HEK293 (cell line): Measurements from ENCODE around the gene DPYSL3.

Experiments used
- CTCF ChIA-PET: fragments of 350-600 bp; formaldehyde crosslinking; extraction: SDS; loops from one replicate; lab custom pipeline; 2021; ENCODE audit warnings: antibody characterized with exemption; lab: Yijun Ruan, JAX
- POLR2A ChIA-PET: fragments of 300-600 bp; formaldehyde crosslinking; extraction: SDS; loops from one replicate; lab custom pipeline; 2020; ENCODE audit warnings: antibody characterized with exemption, inconsistent platforms; lab: Yijun Ruan, JAX
- H3K27ac ChIP-seq: fragments of 200-500 bp; sonication (Bioruptor generic); 2 replicates; pipeline ENCODE4 v1.5.1; 2014; ENCODE audit warnings: low read depth, low read length, control low read depth, inconsistent platforms; ENCODE audit errors: extremely low read depth
- H3K36me3 ChIP-seq, 2 experiments: fragments of 200-500 bp in 1 of 2; sonication (Bioruptor generic) in 1 of 2; 1 replicate in 1 of 2; 2 replicates in 1 of 2; pipeline ENCODE4 v1.5.1; 2014 to 2017; ENCODE audit warnings: inconsistent platforms in 2 of 2, low read length in 2 of 2; ENCODE audit not compliant: control insufficient read depth in 2 of 2, insufficient read depth in 1 of 2
- H3K4me1 ChIP-seq: fragments of 200-500 bp; sonication (Bioruptor generic); 2 replicates; pipeline ENCODE4 v1.5.1; 2014; ENCODE audit warnings: mild to moderate bottlenecking, low read length, inconsistent platforms; ENCODE audit not compliant: control insufficient read depth, insufficient read depth
- H3K4me3 ChIP-seq: 2 replicates; pipeline ENCODE4 v1.5.1; 2011; ENCODE audit warnings: low read depth, mild to moderate bottlenecking, control low read depth, low read length, moderate library complexity
- H3K9me3 ChIP-seq: fragments of 200-500 bp; sonication (Bioruptor generic); 2 replicates; pipeline ENCODE4 v1.5.1; 2014; ENCODE audit warnings: low read depth, low read length, inconsistent platforms; ENCODE audit not compliant: control insufficient read depth, insufficient read depth
- GLI4 ChIP-seq: fragments of 450-650 bp; formaldehyde crosslinking; IDR thresholded peaks from 2 replicates; pipeline ENCODE4 v1.5.1; 2016; ENCODE audit warnings: missing biosample characterization, missing genetic modification characterization
- GLIS1 ChIP-seq: fragments of 450-650 bp; formaldehyde crosslinking; IDR thresholded peaks from 2 replicates; pipeline ENCODE4 v1.5.1; 2016; ENCODE audit warnings: missing biosample characterization, missing genetic modification characterization
- HOXD13 ChIP-seq: sonication (generic); formaldehyde crosslinking; IDR thresholded peaks from 2 replicates; pipeline ENCODE4 v1.8.0; 2022; ENCODE audit warnings: missing genetic modification reagents, borderline replicate concordance
- KLF1 ChIP-seq: fragments of 450-650 bp; formaldehyde crosslinking; IDR thresholded peaks from 2 replicates; pipeline ENCODE4 v1.5.1; 2016; ENCODE audit warnings: missing biosample characterization, missing genetic modification characterization
- MZF1 ChIP-seq: fragments of 450-650 bp; formaldehyde crosslinking; IDR thresholded peaks from 2 replicates; pipeline ENCODE4 v1.5.1; 2017; ENCODE audit warnings: missing biosample characterization, missing genetic modification characterization, borderline replicate concordance
- PRDM1 ChIP-seq: fragments of 450-650 bp; formaldehyde crosslinking; IDR thresholded peaks from 2 replicates; pipeline ENCODE4; 2016; ENCODE audit warnings: missing biosample characterization, missing genetic modification characterization
- SCRT2 ChIP-seq: fragments of 450-650 bp; formaldehyde crosslinking; IDR thresholded peaks from 2 replicates; pipeline ENCODE4 v1.5.1; 2016; ENCODE audit warnings: missing biosample characterization, missing genetic modification characterization
- TRIM28 ChIP-seq: IDR thresholded peaks from 2 replicates; pipeline ENCODE4 v1.6.1; 2011; ENCODE audit warnings: low read length, control low read depth, borderline replicate concordance
- ZFP37 ChIP-seq: fragments of 450-650 bp; formaldehyde crosslinking; IDR thresholded peaks from 2 replicates; pipeline ENCODE4 v1.5.1; 2016; ENCODE audit warnings: missing biosample characterization, missing genetic modification characterization
- ZNF114 ChIP-seq: fragments of 450-650 bp; formaldehyde crosslinking; IDR thresholded peaks from 2 replicates; pipeline ENCODE4 v1.5.0; 2017; ENCODE audit warnings: missing biosample characterization, missing genetic modification characterization
- ZNF132 ChIP-seq: fragments of 450-650 bp; formaldehyde crosslinking; IDR thresholded peaks from 2 replicates; pipeline ENCODE4 v1.5.1; 2017; ENCODE audit warnings: missing biosample characterization, missing genetic modification characterization, borderline replicate concordance
- ZNF184 ChIP-seq: fragments of 450-650 bp; IDR thresholded peaks from 2 replicates; pipeline ENCODE4 v1.5.1; 2018; ENCODE audit warnings: missing biosample characterization, mild to moderate bottlenecking, missing genetic modification characterization
- ZNF19 ChIP-seq: fragments of 450-650 bp; formaldehyde crosslinking; IDR thresholded peaks from 2 replicates; pipeline ENCODE4; 2016; ENCODE audit warnings: missing biosample characterization, missing genetic modification characterization, low read depth
- ZNF202 ChIP-seq: fragments of 450-650 bp; formaldehyde crosslinking; IDR thresholded peaks from 2 replicates; pipeline ENCODE4 v1.5.1; 2016; ENCODE audit warnings: missing biosample characterization, missing genetic modification characterization, borderline replicate concordance
- ZNF211 ChIP-seq: fragments of 450-650 bp; formaldehyde crosslinking; IDR thresholded peaks from 2 replicates; pipeline ENCODE4 v1.5.1; 2016; ENCODE audit warnings: low read depth, missing biosample characterization, missing genetic modification characterization
- ZNF221 ChIP-seq: fragments of 450-650 bp; formaldehyde crosslinking; IDR thresholded peaks from 2 replicates; pipeline ENCODE4 v1.5.1; 2017; ENCODE audit warnings: missing biosample characterization, missing genetic modification characterization, borderline replicate concordance
- ZNF239 ChIP-seq: fragments of 450-650 bp; formaldehyde crosslinking; IDR thresholded peaks from 2 replicates; pipeline ENCODE4 v1.5.1; 2016; ENCODE audit warnings: missing biosample characterization, missing genetic modification characterization
- ZNF24 ChIP-seq: fragments of 450-650 bp; formaldehyde crosslinking; IDR thresholded peaks from 2 replicates; pipeline ENCODE4 v1.5.1; 2016; ENCODE audit warnings: missing biosample characterization, missing genetic modification characterization
- ZNF248 ChIP-seq: fragments of 450-650 bp; formaldehyde crosslinking; IDR thresholded peaks from 2 replicates; pipeline ENCODE4 v1.5.1; 2017; ENCODE audit warnings: missing biosample characterization, missing genetic modification characterization
- ZNF274 ChIP-seq, 2 experiments: fragments of 200-500 bp in 1 of 2; fragments of 450-650 bp in 1 of 2; sonication (Bioruptor generic) in 1 of 2; formaldehyde crosslinking in 1 of 2; IDR thresholded peaks; 2 replicates each; pipeline versions ENCODE4 v1.5.1 to v1.6.1; 2014 to 2016; ENCODE audit warnings: borderline replicate concordance in 1 of 2, inconsistent platforms in 1 of 2, low read length in 1 of 2, missing biosample characterization in 1 of 2, missing genetic modification characterization in 1 of 2
- ZNF335 ChIP-seq: fragments of 450-650 bp; formaldehyde crosslinking; conservative IDR thresholded peaks from 2 replicates; pipeline ENCODE4 v1.5.1; 2016; ENCODE audit warnings: missing biosample characterization, missing genetic modification characterization
- ZNF354C ChIP-seq: fragments of 450-650 bp; formaldehyde crosslinking; IDR thresholded peaks from 2 replicates; pipeline ENCODE4 v1.5.1; 2016; ENCODE audit warnings: missing biosample characterization, missing genetic modification characterization, low read depth, borderline replicate concordance
- ZNF473 ChIP-seq: fragments of 450-650 bp; formaldehyde crosslinking; IDR thresholded peaks from 2 replicates; pipeline ENCODE4 v1.5.1; 2017; ENCODE audit warnings: missing biosample characterization, missing genetic modification characterization
- ZNF529 ChIP-seq: fragments of 450-650 bp; formaldehyde crosslinking; IDR thresholded peaks from 2 replicates; pipeline ENCODE4 v1.5.1; 2017; ENCODE audit warnings: missing genetic modification characterization, missing biosample characterization; ENCODE audit not compliant: insufficient replicate concordance
- ZNF548 ChIP-seq: fragments of 450-650 bp; formaldehyde crosslinking; IDR thresholded peaks from 2 replicates; pipeline ENCODE4 v1.5.1; 2016; ENCODE audit warnings: missing biosample characterization, missing genetic modification characterization
- ZNF654 ChIP-seq: fragments of 450-650 bp; formaldehyde crosslinking; IDR thresholded peaks from 2 replicates; pipeline ENCODE4 v1.5.1; 2016; ENCODE audit warnings: low read depth, missing biosample characterization, missing genetic modification characterization
- ZNF792 ChIP-seq: fragments of 450-650 bp; formaldehyde crosslinking; IDR thresholded peaks from 2 replicates; pipeline ENCODE4 v1.5.1; 2016; ENCODE audit warnings: missing biosample characterization, missing genetic modification characterization
- ZNF830 ChIP-seq: fragments of 450-650 bp; IDR thresholded peaks from 2 replicates; pipeline ENCODE4 v1.5.0; 2018; ENCODE audit warnings: missing biosample characterization, missing genetic modification characterization, low read depth, mild to moderate bottlenecking, moderate library complexity
- TF ChIP-seq, protein P1 (sequence below): fragments of 450-650 bp; formaldehyde crosslinking; IDR thresholded peaks from 2 replicates; pipeline ENCODE4 v1.5.0; 2017; ENCODE audit warnings: missing biosample characterization, missing genetic modification characterization, borderline replicate concordance
- TF ChIP-seq, protein P2 (sequence below): fragments of 450-650 bp; formaldehyde crosslinking; IDR thresholded peaks from 2 replicates; pipeline ENCODE4 v1.5.1; 2016; ENCODE audit warnings: missing biosample characterization, missing genetic modification characterization, borderline replicate concordance

DPYSL3 gene

DNA sequence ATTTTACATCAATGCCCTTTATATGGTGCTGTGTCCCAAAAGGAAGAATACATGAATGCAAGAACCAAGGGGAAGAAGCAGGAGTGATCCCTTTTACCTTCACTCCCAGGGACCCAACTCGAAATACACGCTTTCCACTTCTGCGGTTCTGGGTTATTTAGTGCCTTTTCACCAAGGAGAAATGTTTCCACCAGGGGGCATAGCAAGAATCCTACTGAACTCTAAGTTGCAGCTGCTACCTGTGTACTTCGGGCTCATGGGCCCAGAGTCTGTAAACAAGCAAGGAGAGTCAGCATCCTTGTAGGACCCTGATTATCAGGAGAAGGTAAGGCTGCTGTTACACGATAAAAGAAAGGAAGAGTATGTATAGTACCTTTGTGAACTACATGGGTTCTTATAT is 45.7 kb downstream of the DPYSL3 start:
- Histone ChIP-seq H3K36me3 (no peaks in the 10 kb centered on the region), H3K9me3 (no peaks in the 10 kb centered on the region), H3K4me1 (0 out of 2 replicates have a peak, but pooled peaks cover 3% of the 10 kb centered on the region), H3K27ac (no peak overlapping the region), H3K4me3 (no peak overlapping the region)
- ChIA-PET CTCF (interaction anchor here (0.6 to 2.7 kb wide), 13 partner anchors 9 to 114 kb away, joined by 3 to 38 read pairs (median 3); no protein-coding TSS in a partner anchor), POLR2A (interaction anchor here (0.6 kb wide), 1 partner anchor 10 kb away, joined by 5 read pairs; no protein-coding TSS in a partner anchor)
- TF ChIP-seq GLIS1 (tag by site-specific recombination) (no peak), ZNF114 (no peak), ZNF239 (tag by site-specific recombination) (no peak), ZNF354C (tag by site-specific recombination) (no peak), ZNF184 (tag by site-specific recombination) (no peak), ZFP37 (no peak), ZNF211 (tag by site-specific recombination) (no peak), SCRT2 (tag by site-specific recombination) (no peak), ZNF202 (tag by site-specific recombination) (no peak), PRDM1 (no peak), ZNF132 (tag by site-specific recombination) (no peak), ZNF529 (tag by site-specific recombination) (no peak), ZNF654 (tag by site-specific recombination) (no peak; the same call in 1 of the 2 replicates), MZF1 (tag by site-specific recombination) (no peak), TRIM28 (no peak), ZNF248 (tag by site-specific recombination) (no peak), ZNF830 (tag by site-specific recombination) (no peak), GLI4 (tag by site-specific recombination) (no peak)
- TF ChIP-seq, protein P1, sequence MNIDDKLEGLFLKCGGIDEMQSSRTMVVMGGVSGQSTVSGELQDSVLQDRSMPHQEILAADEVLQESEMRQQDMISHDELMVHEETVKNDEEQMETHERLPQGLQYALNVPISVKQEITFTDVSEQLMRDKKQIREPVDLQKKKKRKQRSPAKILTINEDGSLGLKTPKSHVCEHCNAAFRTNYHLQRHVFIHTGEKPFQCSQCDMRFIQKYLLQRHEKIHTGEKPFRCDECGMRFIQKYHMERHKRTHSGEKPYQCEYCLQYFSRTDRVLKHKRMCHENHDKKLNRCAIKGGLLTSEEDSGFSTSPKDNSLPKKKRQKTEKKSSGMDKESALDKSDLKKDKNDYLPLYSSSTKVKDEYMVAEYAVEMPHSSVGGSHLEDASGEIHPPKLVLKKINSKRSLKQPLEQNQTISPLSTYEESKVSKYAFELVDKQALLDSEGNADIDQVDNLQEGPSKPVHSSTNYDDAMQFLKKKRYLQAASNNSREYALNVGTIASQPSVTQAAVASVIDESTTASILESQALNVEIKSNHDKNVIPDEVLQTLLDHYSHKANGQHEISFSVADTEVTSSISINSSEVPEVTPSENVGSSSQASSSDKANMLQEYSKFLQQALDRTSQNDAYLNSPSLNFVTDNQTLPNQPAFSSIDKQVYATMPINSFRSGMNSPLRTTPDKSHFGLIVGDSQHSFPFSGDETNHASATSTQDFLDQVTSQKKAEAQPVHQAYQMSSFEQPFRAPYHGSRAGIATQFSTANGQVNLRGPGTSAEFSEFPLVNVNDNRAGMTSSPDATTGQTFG (tag by site-specific recombination) = no peak
- TF ChIP-seq, protein P2, sequence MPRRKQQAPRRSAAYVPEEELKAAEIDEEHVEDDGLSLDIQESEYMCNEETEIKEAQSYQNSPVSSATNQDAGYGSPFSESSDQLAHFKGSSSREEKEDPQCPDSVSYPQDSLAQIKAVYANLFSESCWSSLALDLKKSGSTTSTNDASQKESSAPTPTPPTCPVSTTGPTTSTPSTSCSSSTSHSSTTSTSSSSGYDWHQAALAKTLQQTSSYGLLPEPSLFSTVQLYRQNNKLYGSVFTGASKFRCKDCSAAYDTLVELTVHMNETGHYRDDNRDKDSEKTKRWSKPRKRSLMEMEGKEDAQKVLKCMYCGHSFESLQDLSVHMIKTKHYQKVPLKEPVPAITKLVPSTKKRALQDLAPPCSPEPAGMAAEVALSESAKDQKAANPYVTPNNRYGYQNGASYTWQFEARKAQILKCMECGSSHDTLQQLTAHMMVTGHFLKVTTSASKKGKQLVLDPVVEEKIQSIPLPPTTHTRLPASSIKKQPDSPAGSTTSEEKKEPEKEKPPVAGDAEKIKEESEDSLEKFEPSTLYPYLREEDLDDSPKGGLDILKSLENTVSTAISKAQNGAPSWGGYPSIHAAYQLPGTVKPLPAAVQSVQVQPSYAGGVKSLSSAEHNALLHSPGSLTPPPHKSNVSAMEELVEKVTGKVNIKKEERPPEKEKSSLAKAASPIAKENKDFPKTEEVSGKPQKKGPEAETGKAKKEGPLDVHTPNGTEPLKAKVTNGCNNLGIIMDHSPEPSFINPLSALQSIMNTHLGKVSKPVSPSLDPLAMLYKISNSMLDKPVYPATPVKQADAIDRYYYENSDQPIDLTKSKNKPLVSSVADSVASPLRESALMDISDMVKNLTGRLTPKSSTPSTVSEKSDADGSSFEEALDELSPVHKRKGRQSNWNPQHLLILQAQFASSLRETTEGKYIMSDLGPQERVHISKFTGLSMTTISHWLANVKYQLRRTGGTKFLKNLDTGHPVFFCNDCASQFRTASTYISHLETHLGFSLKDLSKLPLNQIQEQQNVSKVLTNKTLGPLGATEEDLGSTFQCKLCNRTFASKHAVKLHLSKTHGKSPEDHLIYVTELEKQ (tag by site-specific recombination) = no peak

DNA sequence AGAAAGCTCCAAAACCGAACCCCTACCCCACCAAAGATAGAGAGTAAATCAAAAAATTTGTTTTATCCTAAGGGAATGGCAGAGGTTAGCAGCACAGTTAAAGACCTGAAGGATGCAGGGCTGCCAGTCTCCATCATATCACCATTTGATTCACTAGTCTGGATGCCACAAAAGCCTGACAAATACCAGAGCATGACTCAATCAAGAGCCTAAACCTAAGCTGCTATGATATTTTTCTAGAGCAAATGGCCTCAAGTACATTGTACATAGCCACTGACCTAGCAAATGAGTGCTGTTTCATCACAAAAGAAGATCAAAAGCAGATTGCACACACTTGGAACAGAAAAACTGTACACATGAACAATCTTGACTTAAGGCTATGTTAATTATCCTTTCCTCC is 48.0 kb downstream of the DPYSL3 start:
- ChIA-PET POLR2A (no interaction called here), CTCF (interaction anchor here (1.0 kb wide), 1 partner anchor 113 kb away, joined by 4 read pairs; no protein-coding TSS in a partner anchor)
- Histone ChIP-seq H3K36me3 (no peaks in the 10 kb centered on the region), H3K27ac (no peak overlapping the region), H3K4me1 (no peaks in the 10 kb centered on the region), H3K9me3 (no peaks in the 10 kb centered on the region), H3K4me3 (no peak overlapping the region)
- TF ChIP-seq ZNF335 (tag by site-specific recombination) (no peak), HOXD13 (CRISPR knock-in tag) (no peak), ZNF274 (IDR thresholded peaks at IDR 0.05; ENCODE audit: low read length) (no peak), ZNF274 (tag by site-specific recombination; IDR thresholded peaks at IDR 0.05; ENCODE audit: borderline replicate concordance) (no peak), KLF1 (tag by site-specific recombination) (no peak), ZNF19 (tag by site-specific recombination) (no peak), ZFP37 (no peak), ZNF473 (tag by site-specific recombination) (no peak), ZNF792 (tag by site-specific recombination) (no peak), ZNF221 (tag by site-specific recombination) (no peak), ZNF132 (tag by site-specific recombination) (no peak), ZNF548 (no peak), ZNF24 (no peak)
